ENCODE measurements around the gene DNAAF1. TPM values are rescaled to one million over a fixed set of nuclear protein-coding genes. Genes with fewer than 3 reads are reported as not detected.
"Not testable (repeated sequence)": the region's sequence is repeated elsewhere in the genome, so short reads cannot be mapped to it uniquely, and the experiment has no call there.

Gene DNAAF1
- total RNA-seq, 2 donors from 2014 or later: not detected

DNA sequence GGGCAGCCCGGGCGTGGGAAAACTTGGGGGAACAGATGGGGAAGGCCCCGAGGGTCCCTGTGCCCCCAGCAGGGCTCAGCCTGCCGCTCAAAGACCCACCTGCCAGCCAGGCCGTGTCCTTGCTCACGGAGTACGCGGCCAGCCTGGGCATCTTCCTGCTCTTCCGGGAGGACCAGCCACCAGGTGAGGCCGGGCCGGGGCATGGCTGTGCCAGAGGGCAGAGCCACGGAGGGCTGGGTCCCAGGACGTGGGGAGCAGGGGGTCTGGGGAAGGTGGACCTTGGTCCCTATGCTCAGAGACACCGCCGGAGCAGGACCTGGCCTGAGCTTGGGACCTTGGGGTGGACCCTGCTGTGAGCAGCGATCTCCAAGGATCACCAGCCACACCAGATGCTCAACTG lies 46.4 kb downstream of the DNAAF1 start:
- Mint-ChIP-seq H3K9me3 (no peaks in the 10 kb centered on the region), H3K4me3 (no peak overlapping the region), H3K27me3 (no peaks in the 10 kb centered on the region), H3K27ac (no peak overlapping the region), H3K4me1 (ENCODE audit: low read depth in 2 of 2) (peaks cover 0 to 13% of the 10 kb centered on the region in 2 donors), H3K36me3 (no peaks in the 10 kb centered on the region)
- ATAC-seq (no peak), DNase-seq (ENCODE audit: low spot score) (no peak)

DNA sequence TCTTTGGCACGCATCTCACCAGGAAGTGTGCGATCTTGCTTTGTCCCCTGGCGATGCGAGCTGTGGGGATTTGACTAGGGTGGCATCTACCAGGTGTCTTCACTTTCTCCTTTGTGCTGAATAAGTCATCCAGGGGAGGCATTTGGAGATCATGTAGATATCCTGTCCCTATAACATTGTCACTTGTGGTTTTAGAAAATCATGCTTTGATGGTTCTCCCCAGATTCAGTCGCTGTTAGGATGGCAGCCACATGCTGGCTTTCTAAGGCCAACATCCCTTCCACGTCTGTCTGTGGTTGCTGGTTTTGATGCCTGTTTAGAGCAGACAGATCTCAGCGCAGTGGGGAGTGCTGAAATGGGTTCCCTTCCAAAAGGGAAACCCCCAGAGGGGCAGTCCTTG lies 48.4 kb downstream of the DNAAF1 start:
- H3K9me3 Mint-ChIP-seq: no peaks in the 10 kb centered on the region
- no peak overlapping the region for H3K4me3 Mint-ChIP-seq
- peaks cover 0 to 2% of the 10 kb centered on the region in 2 donors for H3K27me3 Mint-ChIP-seq
- peaks cover 0 to 13% of the 10 kb centered on the region in 2 donors for H3K4me1 Mint-ChIP-seq (ENCODE audit: low read depth in 2 of 2)
- ATAC-seq (no peak), DNase-seq (ENCODE audit: low spot score) (no peak)
- no peak overlapping the region for H3K27ac Mint-ChIP-seq
- H3K36me3 Mint-ChIP-seq: no peaks in the 10 kb centered on the region

DNA sequence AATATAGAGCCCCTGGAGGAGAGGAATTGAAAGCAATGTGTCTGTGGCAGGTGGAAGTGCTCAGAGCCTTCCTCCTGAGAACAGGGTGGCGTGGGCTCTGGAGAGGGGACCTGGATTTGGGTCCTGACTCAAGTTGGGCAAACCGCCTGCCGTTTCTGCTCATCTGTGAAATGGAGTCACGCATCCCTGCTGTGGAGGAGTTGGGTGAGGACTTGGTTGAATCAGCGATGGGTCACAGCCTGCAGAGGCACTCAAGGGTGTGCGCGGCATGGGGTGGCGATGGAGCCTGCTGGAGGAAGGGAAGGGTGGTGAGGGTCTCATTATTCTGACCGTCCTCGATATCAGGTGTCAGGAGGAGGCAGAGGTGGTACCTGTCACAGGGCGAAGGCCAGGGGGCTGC lies 48.9 kb downstream of the DNAAF1 start:
- Mint-ChIP-seq H3K4me3 (no peak overlapping the region), H3K4me1 (ENCODE audit: low read depth in 2 of 2) (peaks cover 0 to 13% of the 10 kb centered on the region in 2 donors), H3K27ac (no peak overlapping the region), H3K9me3 (no peaks in the 10 kb centered on the region), H3K27me3 (peaks cover 0 to 4% of the 10 kb centered on the region in 2 donors), H3K36me3 (no peaks in the 10 kb centered on the region)
- DNase-seq (ENCODE audit: low spot score) (no peak), ATAC-seq (no peak)

DNA sequence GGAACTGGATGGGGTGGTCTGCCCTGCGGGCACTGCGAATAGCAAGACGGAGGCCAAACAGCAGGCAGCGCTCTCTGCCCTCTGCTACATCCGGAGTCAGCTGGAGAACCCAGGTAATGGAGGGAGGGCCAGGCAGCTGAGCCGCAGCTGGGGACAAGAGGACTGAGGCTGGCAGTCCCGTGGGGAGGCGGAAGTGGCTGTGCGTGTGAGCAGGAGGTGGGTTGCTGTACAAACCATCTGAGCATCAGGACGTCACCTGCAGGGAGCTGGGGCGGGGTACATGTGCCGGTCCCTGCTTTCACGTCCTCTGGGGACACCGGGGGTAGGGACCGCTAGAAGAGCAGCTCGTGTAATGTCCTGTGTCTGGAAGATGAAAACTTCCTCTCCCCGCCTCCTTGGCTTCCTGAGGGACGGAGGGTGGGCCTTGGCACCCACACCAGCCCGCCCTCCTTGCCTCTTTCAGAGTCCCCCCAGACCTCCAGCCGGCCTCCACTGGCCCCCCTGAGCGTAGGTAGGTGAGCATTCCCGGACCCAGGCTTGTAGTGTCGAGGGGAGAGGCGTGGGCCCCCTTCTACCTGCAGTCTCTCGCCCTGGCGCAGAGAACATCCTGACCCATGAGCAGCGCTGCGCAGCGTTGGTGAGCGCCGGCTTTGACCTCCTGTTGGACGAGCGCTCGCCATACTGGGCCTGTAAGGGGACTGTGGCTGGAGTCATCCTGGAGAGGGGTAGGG lies 49.5 kb downstream of the DNAAF1 start:
- Mint-ChIP-seq H3K4me3 (peak overlapping the region; percentile 27), H3K27me3 (peaks cover 0 to 4% of the 10 kb centered on the region in 2 donors), H3K4me1 (ENCODE audit: low read depth in 2 of 2) (peaks cover 0 to 13% of the 10 kb centered on the region in 2 donors), H3K9me3 (no peaks in the 10 kb centered on the region), H3K27ac (no peak overlapping the region), H3K36me3 (no peaks in the 10 kb centered on the region)
- ATAC-seq (peak; percentile 37 to 46), DNase-seq (ENCODE audit: low spot score) (no peak)

DNA sequence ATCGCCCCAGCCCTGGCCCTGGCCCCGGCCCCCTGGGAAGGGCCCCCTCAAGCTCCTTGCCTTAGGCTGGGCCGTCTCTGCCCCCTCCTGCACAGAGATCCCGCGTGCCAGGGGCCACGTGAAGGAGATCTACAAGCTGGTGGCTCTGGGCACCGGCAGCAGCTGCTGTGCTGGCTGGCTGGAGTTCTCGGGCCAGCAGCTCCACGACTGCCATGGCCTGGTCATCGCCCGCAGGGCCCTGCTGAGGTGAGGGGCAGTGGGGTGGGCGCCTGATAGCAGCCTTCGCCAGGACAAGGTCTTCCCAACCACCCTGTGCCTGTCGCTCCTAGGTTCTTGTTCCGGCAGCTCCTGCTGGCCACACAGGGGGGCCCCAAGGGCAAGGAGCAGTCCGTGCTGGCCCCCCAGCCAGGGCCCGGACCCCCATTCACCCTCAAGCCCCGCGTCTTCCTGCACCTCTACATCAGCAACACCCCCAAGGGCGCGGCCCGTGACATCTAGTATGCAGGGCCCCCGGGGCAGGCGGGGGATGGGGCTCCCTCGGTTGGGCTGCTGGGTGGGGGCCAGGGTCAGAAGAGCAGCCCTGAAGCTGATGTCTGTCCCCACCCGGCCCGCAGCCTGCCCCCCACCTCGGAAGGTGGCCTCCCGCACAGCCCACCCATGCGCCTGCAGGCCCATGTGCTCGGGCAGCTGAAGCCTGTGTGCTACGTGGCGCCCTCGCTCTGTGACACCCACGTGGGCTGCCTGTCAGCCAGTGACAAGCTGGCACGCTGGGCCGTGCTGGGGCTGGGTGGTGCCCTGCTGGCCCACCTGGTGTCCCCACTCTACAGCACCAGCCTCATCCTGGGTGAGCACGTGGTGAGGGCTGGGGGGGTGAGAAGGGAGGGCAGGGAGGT lies 50.3 kb downstream of the DNAAF1 start:
- H3K4me1 Mint-ChIP-seq (ENCODE audit: low read depth in 2 of 2): peaks cover 0 to 13% of the 10 kb centered on the region in 2 donors
- no peak overlapping the region for H3K27ac Mint-ChIP-seq
- no peak for ATAC-seq
- DNase-seq (ENCODE audit: low spot score): no peak
- no peaks in the 10 kb centered on the region for H3K36me3 Mint-ChIP-seq
- peaks cover 0 to 4% of the 10 kb centered on the region in 2 donors for H3K27me3 Mint-ChIP-seq
- H3K9me3 Mint-ChIP-seq: no peaks in the 10 kb centered on the region
- H3K4me3 Mint-ChIP-seq: no peak overlapping the region

DNA sequence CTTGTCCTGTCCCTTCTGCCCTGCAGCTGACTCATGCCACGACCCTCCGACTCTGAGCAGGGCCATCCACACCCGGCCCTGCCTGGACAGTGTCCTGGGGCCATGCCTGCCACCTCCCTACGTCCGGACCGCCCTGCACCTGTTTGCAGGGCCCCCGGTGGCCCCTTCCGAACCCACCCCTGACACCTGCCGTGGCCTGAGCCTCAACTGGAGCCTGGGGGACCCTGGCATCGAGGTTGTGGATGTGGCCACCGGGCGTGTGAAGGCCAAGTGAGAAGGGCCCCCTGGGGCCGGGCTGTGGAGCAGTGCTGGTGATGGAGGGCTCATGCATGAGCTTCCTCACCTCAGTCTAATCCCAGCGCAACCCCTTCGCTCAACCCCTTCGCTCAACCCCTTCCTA lies 51.0 kb downstream of the DNAAF1 start:
- H3K4me1 Mint-ChIP-seq (ENCODE audit: low read depth in 2 of 2): peaks cover 0 to 13% of the 10 kb centered on the region in 2 donors
- no peaks in the 10 kb centered on the region for H3K9me3 Mint-ChIP-seq
- H3K27ac Mint-ChIP-seq: no peak overlapping the region
- no peak overlapping the region for H3K4me3 Mint-ChIP-seq
- H3K27me3 Mint-ChIP-seq: peaks cover 0 to 4% of the 10 kb centered on the region in 2 donors
- no peaks in the 10 kb centered on the region for H3K36me3 Mint-ChIP-seq
- DNase-seq (ENCODE audit: low spot score) (no peak), ATAC-seq (no peak)

DNA sequence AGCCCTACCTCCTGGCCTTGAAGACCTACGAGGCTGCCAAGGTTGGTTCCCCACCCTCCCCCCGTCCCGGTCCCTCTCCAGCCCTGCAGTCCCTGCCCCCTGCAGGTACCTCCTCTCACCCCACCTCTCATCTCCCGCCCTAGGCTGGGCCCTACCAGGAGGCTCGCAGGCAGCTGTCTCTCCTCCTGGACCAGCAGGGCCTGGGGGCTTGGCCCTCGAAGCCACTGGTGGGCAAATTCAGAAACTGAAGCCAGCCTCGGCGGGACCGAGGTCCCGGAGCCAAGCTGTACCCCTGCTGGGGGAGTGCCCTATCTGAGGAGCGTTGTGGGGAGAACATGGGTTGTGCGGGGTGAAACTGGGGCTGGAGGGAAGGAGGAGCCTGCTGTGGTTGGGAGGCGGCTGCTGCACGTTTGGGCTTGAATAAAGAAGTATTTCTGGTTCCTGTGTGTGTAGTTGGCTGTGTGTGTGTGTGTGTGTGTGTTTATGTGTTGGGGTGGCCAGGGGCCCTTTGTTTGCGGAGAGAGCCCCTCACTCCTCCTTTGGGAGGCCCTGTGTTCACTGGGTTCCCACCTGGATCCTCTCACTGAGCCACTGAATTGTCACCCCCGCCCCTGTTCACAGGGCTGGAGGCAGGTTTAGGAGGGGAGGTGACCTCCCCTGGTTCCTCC lies 51.8 kb downstream of the DNAAF1 start:
- Mint-ChIP-seq H3K36me3 (no peaks in the 10 kb centered on the region), H3K4me1 (ENCODE audit: low read depth in 2 of 2) (peaks cover 0 to 13% of the 10 kb centered on the region in 2 donors), H3K27ac (no peak overlapping the region), H3K4me3 (no peak overlapping the region), H3K27me3 (peaks cover 0 to 4% of the 10 kb centered on the region in 2 donors), H3K9me3 (no peaks in the 10 kb centered on the region)
- DNase-seq (ENCODE audit: low spot score) (no peak), ATAC-seq (no peak)

DNA sequence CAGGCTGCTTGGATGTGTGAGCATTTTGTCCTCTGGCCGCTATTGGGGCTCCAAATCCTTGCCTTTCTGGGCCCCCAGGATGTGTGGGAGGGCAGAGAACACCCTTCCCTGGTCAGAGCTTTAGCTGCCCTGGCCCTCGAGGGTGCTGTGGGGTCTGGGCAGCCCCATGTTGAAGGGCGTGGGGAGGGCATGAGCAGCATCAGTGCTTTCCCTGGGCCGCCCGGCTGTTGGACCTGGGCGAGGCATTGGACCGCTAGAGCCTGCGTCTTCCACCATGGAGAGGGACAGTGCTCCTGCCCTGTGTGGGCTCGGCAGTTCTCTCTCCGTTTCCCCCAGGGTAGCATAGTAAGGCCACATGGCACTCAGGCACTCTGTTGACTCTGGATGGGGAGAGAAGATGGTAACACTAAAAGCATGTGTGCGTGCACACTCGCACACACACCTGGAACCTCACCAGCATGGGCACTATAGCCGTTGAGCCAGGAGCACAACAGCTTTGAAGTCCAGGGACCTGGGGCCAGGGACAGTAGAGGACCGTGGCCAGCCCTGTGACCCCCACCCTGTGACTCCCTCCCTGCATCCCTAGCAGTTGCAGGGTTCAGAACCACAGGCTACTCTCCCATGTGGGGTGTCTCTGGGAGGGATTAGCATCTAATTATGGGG lies 52.5 kb downstream of the DNAAF1 start:
- Mint-ChIP-seq H3K27me3 (peaks cover 0 to 4% of the 10 kb centered on the region in 2 donors), H3K27ac (no peak overlapping the region), H3K9me3 (no peaks in the 10 kb centered on the region), H3K4me1 (ENCODE audit: low read depth in 2 of 2) (peaks cover 0 to 13% of the 10 kb centered on the region in 2 donors), H3K36me3 (no peaks in the 10 kb centered on the region), H3K4me3 (no peak overlapping the region)
- ATAC-seq (no peak), DNase-seq (ENCODE audit: low spot score) (no peak)

DNA sequence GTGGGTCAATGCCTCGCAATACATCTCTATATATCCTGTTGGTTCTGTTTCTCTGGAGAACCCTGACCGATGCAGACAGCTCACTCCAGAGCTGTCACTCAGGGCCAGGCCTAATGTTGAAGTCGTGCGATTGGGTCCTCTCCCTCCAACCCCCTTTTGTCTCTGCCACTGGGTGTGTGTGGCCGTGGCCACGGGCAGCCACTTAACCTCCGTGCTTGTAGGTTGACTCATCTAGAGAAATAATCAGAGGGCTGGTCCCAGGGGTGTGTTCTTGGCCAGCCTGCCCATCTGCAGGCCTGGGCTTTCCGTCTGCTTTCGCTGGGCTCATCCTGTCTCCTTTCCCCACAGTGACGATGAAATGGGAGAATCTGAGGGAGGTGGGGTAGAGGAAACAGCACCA lies 53.3 kb downstream of the DNAAF1 start:
- no peak overlapping the region for H3K27ac Mint-ChIP-seq
- H3K4me3 Mint-ChIP-seq: no peak overlapping the region
- DNase-seq (ENCODE audit: low spot score) (no peak), ATAC-seq (no peak)
- H3K36me3 Mint-ChIP-seq: no peaks in the 10 kb centered on the region
- peaks cover 0 to 11% of the 10 kb centered on the region in 2 donors for H3K4me1 Mint-ChIP-seq (ENCODE audit: low read depth in 2 of 2)
- H3K27me3 Mint-ChIP-seq: peaks cover 0 to 4% of the 10 kb centered on the region in 2 donors
- H3K9me3 Mint-ChIP-seq: no peaks in the 10 kb centered on the region

DNA sequence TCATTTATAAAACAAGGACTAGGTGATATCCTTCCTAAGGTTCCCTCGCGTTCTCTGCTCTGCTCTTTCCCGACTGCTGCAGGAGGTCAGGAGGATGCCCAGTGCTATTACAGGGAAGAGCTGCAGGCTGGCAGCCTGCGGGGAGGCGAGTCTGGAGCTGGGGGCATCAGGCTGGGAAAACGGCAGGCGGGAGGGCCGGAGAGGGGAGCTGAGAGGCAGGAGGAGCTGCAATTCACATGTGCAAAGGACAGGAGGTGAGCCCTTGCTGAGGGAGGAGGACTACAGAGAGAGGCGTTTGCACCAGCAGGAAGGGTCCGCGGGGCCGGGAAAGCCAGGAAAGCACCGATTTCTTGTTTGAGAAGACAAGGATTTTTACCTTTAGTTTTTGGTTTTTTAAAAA lies 54.0 kb downstream of the DNAAF1 start:
- Mint-ChIP-seq H3K4me3 (no peak overlapping the region), H3K9me3 (no peaks in the 10 kb centered on the region), H3K4me1 (ENCODE audit: low read depth in 2 of 2) (peaks cover 0 to 5% of the 10 kb centered on the region in 2 donors), H3K27ac (no peak overlapping the region), H3K27me3 (peaks cover 0 to 4% of the 10 kb centered on the region in 2 donors), H3K36me3 (no peaks in the 10 kb centered on the region)
- no peak for DNase-seq (ENCODE audit: low spot score)
- no peak for ATAC-seq

DNA sequence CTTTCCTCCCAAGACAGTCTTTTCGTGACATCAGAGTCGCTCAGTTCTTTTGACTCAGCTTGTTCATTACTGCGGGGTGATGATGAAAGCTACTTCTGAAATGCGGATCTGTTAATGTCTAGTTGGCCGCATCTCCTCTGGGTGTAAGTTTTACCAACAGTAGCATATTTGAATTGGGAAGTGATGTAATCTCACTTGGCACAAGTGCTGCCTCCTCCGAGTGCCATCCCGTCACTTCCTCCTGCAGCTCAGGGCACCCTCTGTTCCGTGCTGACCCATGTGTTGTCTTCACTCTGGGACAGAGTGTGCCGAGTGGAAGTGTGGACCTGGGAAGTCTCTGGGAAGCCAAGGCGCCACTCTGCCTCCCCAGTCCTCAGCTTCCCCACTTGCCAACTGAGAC lies 54.8 kb downstream of the DNAAF1 start:
- no peaks in the 10 kb centered on the region for H3K9me3 Mint-ChIP-seq
- DNase-seq (ENCODE audit: low spot score) (no peak), ATAC-seq (no peak)
- H3K27ac Mint-ChIP-seq: no peak overlapping the region
- no peaks in the 10 kb centered on the region for H3K36me3 Mint-ChIP-seq
- H3K27me3 Mint-ChIP-seq: peaks cover 0 to 4% of the 10 kb centered on the region in 2 donors
- H3K4me3 Mint-ChIP-seq: no peak overlapping the region
- H3K4me1 Mint-ChIP-seq (ENCODE audit: low read depth in 2 of 2): no peaks in the 10 kb centered on the region

DNA sequence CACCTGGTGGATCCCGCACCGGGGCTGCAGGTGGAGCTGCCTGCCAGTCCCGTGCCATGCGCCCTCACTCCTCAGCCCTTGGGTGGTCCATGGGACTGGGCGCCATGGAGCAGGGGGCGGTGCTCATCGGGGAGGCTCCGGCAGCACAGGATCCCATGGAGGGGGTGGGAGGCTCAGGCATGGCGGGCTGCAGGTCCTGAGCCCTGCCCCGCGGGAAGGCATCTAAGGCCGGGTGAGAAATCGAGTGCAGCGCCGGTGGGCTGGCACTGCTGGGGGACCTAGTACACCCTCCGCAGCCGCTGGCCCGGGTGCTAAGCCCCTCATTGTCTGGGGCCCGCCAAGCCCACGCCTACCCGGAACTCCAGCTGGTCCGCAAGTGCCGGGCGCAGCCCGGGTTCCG lies 59.4 kb downstream of the DNAAF1 start:
- H3K9me3 Mint-ChIP-seq; H3K27ac Mint-ChIP-seq; H3K36me3 Mint-ChIP-seq; ATAC-seq; DNase-seq (ENCODE audit: low spot score); H3K4me1 Mint-ChIP-seq (ENCODE audit: low read depth in 2 of 2); H3K27me3 Mint-ChIP-seq; H3K4me3 Mint-ChIP-seq: not testable (repeated sequence)

DNA sequence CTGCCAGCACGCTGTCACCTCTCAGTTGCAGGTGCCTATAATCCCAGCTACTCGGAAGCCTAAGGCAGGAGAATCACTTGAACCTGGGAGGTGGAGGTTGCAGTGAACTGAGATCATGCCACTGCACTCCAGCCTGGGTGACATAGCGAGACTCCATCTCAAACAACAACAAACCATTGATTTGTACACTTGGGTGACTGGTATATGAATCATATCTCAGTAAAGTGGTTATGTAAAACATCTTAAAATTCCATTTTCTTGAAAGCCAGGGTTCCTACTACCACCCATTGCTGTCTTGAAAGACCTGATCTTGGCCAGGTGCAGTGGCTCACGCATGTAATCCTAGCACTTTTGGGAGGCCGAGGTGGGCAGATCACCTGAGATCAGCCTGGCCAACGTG lies 60.0 kb downstream of the DNAAF1 start:
- DNase-seq (ENCODE audit: low spot score); H3K36me3 Mint-ChIP-seq; H3K4me1 Mint-ChIP-seq (ENCODE audit: low read depth in 2 of 2); H3K9me3 Mint-ChIP-seq; ATAC-seq; H3K4me3 Mint-ChIP-seq; H3K27ac Mint-ChIP-seq; H3K27me3 Mint-ChIP-seq: not testable (repeated sequence)
